ENCODE results near the gene GNAO1. TPM values are rescaled to one million over a fixed set of nuclear protein-coding genes. Genes with fewer than 3 reads are reported as not detected.

GNAO1 gene
- 0.40 to 0.88 TPM (median 0.63 TPM) in 5 replicates for total RNA-seq (2022; extraction: Qiagen RNA extraction)

DNA sequence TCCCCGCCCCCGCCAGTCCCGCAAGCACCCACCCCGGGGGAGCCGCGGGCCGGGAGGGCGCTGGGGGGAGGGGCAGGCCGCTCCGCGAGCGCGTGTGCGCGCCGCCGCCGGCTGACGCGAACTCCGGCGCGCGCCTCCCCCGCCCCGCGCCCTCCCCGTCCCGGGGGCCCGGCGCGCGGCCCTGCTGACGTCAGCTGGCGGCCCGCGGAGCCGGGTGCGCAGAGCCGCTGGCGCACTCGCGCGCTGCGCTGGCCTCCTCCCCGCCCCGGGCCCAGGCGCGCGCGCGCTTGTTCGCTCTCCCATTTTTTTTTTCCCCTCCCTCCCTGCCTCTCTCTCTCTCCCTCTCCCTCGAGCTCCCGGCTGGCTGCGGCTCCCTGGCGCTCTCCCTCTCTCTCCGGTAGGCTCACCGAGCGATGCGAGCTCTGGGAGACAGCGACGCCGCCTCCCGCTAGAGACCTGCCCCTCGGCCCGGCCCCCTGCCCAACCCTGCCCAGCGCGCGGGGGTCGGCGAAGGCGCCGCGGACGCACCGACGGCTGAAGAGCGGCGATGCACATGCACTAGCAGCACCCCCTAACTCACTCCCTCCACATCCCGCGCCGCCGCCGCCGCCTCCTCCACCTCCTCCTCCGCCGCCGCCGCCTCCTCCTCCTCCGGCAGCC is at the start of gene GNAO1:
Gene GNAO1, plus strand, starts transcription at position 334 of the 660 bp plus-strand sequence. CDS start 747 bp downstream, outside the sequence.

Other genes with a start within 250 kb of the GNAO1 start
- 60.1 to 73.6 TPM (median 67.2 TPM) in 5 replicates for gene AMFR, start 234.1 kb downstream of the GNAO1 start, total RNA-seq (2022; extraction: Qiagen RNA extraction)

All from A549 treated with Mapracorat at 1 μM for 4 hours (cell line).